SK-N-SH (cell line): ENCODE measurements around the gene ZNF280C. TPM values are rescaled to one million over a fixed set of nuclear protein-coding genes. Genes with fewer than 3 reads are reported as not detected.

Experiments used
- CTCF ChIA-PET: fragments of 300-600, 350-600 bp; formaldehyde crosslinking; extraction: SDS; loops from one replicate; lab custom pipeline; 2021; lab: Yijun Ruan, JAX
- POLR2A ChIA-PET: fragments of 350-600 bp; sonication (Branson Sonifier 250); formaldehyde crosslinking; extraction: SDS; loops from one replicate; lab custom pipeline; 2020; ENCODE audit warnings: antibody characterized with exemption, inconsistent platforms; lab: Yijun Ruan, JAX
- DNase-seq: peaks from one replicate; pipeline ENCODE4 v3.0.0; 2012
- H2AFZ ChIP-seq: fragments of 200-600 bp; sonication (generic); 2 replicates; pipeline ENCODE4 v1.8.1; 2016; ENCODE audit warnings: antibody characterized with exemption, mild to moderate bottlenecking, low read depth
- H3F3A ChIP-seq: fragments of 200-600 bp; sonication (generic); replicated peaks from 2 replicates; pipeline ENCODE3; 2016; ENCODE audit warnings: antibody characterized with exemption, mild to moderate bottlenecking; ENCODE audit not compliant: insufficient read depth
- H3K27ac ChIP-seq, 2 experiments: fragments of 200-500 bp in 1 of 2; fragments of 200-600 bp in 1 of 2; sonication (Bioruptor generic) in 1 of 2; sonication (generic), shearing (Covaris generic) in 1 of 2; 2 replicates each; pipeline versions ENCODE4 v1.5.1 to v1.6.1; 2014 to 2016; ENCODE audit warnings: low read depth in 2 of 2, inconsistent platforms in 1 of 2, low read length in 1 of 2, mild to moderate bottlenecking in 1 of 2, mixed read lengths in 1 of 2
- H3K27me3 ChIP-seq: fragments of 200-600 bp; sonication (generic), shearing (Covaris generic); 2 replicates; pipeline ENCODE4 v1.6.1; 2016; ENCODE audit warnings: mixed run types; ENCODE audit not compliant: insufficient read depth
- H3K36me3 ChIP-seq, 2 experiments: fragments of 200-500 bp in 1 of 2; fragments of 200-600 bp in 1 of 2; sonication (Bioruptor generic) in 1 of 2; sonication (generic) in 1 of 2; replicated peaks in 1 of 2; 2 replicates each; pipeline versions ENCODE3 to v1.5.1; 2014 to 2016; ENCODE audit warnings: low read length in 1 of 2, mild to moderate bottlenecking in 1 of 2; ENCODE audit not compliant: insufficient read depth in 2 of 2, control insufficient read depth in 1 of 2
- H3K4me1 ChIP-seq, 2 experiments: fragments of 200-500 bp in 1 of 2; fragments of 200-600 bp in 1 of 2; sonication (Bioruptor generic) in 1 of 2; sonication (generic), shearing (Covaris generic) in 1 of 2; 2 replicates each; pipeline versions ENCODE4 v1.5.1 to v1.6.1; 2014 to 2016; ENCODE audit warnings: low read depth in 1 of 2, low read length in 1 of 2, mixed run types in 1 of 2; ENCODE audit not compliant: insufficient read depth in 2 of 2, control insufficient read depth in 1 of 2
- H3K4me2 ChIP-seq: fragments of 200-600 bp; sonication (generic), shearing (Covaris generic); 2 replicates; pipeline ENCODE4 v1.6.1; 2017; ENCODE audit warnings: mixed run types
- H3K4me3 ChIP-seq, 2 experiments: fragments of 200-500 bp in 1 of 2; fragments of 200-600 bp in 1 of 2; sonication (Bioruptor generic) in 1 of 2; sonication (generic), shearing (Covaris generic) in 1 of 2; 2 replicates each; pipeline versions ENCODE4 v1.5.1 to v1.8.1; 2014 to 2016; ENCODE audit warnings: low read depth in 2 of 2, inconsistent platforms in 1 of 2, low read length in 1 of 2, mild to moderate bottlenecking in 1 of 2, mixed read lengths in 1 of 2, moderate library complexity in 1 of 2
- H3K79me2 ChIP-seq: fragments of 200-600 bp; sonication (generic); 2 replicates; pipeline ENCODE4 v1.8.1; 2017; ENCODE audit warnings: mild to moderate bottlenecking; ENCODE audit not compliant: insufficient read depth
- H3K9ac ChIP-seq: fragments of 200-600 bp; sonication (generic); 2 replicates; pipeline ENCODE4 v1.6.1; 2017; ENCODE audit warnings: mixed run types
- H3K9me2 ChIP-seq: fragments of 200-600 bp; sonication (generic); 2 replicates; pipeline ENCODE4 v1.6.1; 2017; ENCODE audit warnings: mixed run types
- H3K9me3 ChIP-seq: fragments of 200-600 bp; sonication (generic); 2 replicates; pipeline ENCODE4 v1.6.1; 2017; ENCODE audit warnings: mixed run types, mild to moderate bottlenecking, moderate library complexity
- H4K20me1 ChIP-seq: fragments of 200-600 bp; sonication (generic); 2 replicates; pipeline ENCODE4 v1.6.1; 2017; ENCODE audit warnings: mild to moderate bottlenecking, mixed run types; ENCODE audit not compliant: insufficient read depth
- CTCF ChIP-seq: fragments of 200-600 bp; sonication (generic); IDR thresholded peaks from 2 replicates; pipeline ENCODE4 v1.6.1; 2017; ENCODE audit warnings: antibody characterized with exemption, mild to moderate bottlenecking, moderate library complexity
- ELF1 ChIP-seq: IDR thresholded peaks from 2 replicates; pipeline ENCODE4 v1.4.0; 2012
- FOXJ3 ChIP-seq: sonication (generic); formaldehyde crosslinking; IDR thresholded peaks from 2 replicates; pipeline ENCODE4 v1.5.1; 2020; ENCODE audit warnings: mild to moderate bottlenecking, missing genetic modification reagents
- FOXM1 ChIP-seq: IDR thresholded peaks from 2 replicates; pipeline ENCODE4 v1.4.0; 2012; ENCODE audit warnings: low read depth, mild to moderate bottlenecking
- MEF2A ChIP-seq: IDR thresholded peaks from 2 replicates; pipeline ENCODE4 v1.4.0; 2012; ENCODE audit warnings: low read depth, borderline replicate concordance
- PBX3 ChIP-seq: IDR thresholded peaks from 2 replicates; pipeline ENCODE4; 2012
- POLR2AphosphoS5 ChIP-seq: IDR thresholded peaks from 2 replicates; pipeline ENCODE4 v1.6.1; 2012; ENCODE audit warnings: low read depth, low read length
- RCOR1 ChIP-seq: fragments of 150-350 bp; IDR thresholded peaks from 2 replicates; pipeline ENCODE4 v1.6.1; 2017; ENCODE audit warnings: antibody characterized with exemption, low read length
- REST ChIP-seq: IDR thresholded peaks from 2 replicates; pipeline ENCODE4 v1.6.1; 2012; ENCODE audit warnings: mild to moderate bottlenecking, low read depth, low read length, moderate library complexity
- RFX5 ChIP-seq: IDR thresholded peaks from 2 replicates; pipeline ENCODE4 v1.6.1; 2012; ENCODE audit warnings: mild to moderate bottlenecking, improper control_type of control experiment, low read length
- RXRA ChIP-seq: IDR thresholded peaks from 2 replicates; pipeline ENCODE4 v1.4.0; 2012; ENCODE audit warnings: low read depth, mild to moderate bottlenecking, borderline replicate concordance
- SIN3A ChIP-seq: IDR thresholded peaks from 2 replicates; pipeline ENCODE4 v1.6.1; 2012; ENCODE audit warnings: low read depth, mild to moderate bottlenecking, low read length, moderate library complexity, borderline replicate concordance
- SMC3 ChIP-seq: IDR thresholded peaks from 2 replicates; pipeline ENCODE4 v1.6.1; 2012; ENCODE audit warnings: low read depth, low read length, improper control_type of control experiment
- TAF1 ChIP-seq: IDR thresholded peaks from 2 replicates; pipeline ENCODE4 v1.6.1; 2012; ENCODE audit warnings: low read depth, mild to moderate bottlenecking, low read length, moderate library complexity, borderline replicate concordance
- TEAD4 ChIP-seq: IDR thresholded peaks from 2 replicates; pipeline ENCODE4 v1.4.0; 2012; ENCODE audit warnings: mild to moderate bottlenecking, borderline replicate concordance; ENCODE audit not compliant: insufficient read depth
- USF1 ChIP-seq: IDR thresholded peaks from 2 replicates; pipeline ENCODE4 v1.4.0; 2012; ENCODE audit warnings: low read depth, borderline replicate concordance
- USF2 ChIP-seq: fragments of 150-350 bp; IDR thresholded peaks from 2 replicates; pipeline ENCODE4 v1.6.1; 2017; ENCODE audit warnings: antibody characterized with exemption, low read length, low read depth, borderline replicate concordance
- YY1 ChIP-seq: IDR thresholded peaks from 2 replicates; pipeline ENCODE4 v1.4.0; 2012; ENCODE audit warnings: low read depth, mild to moderate bottlenecking
- ZBTB33 ChIP-seq: IDR thresholded peaks from 2 replicates; pipeline ENCODE4 v1.4.0; 2012; ENCODE audit warnings: low read depth, borderline replicate concordance
- WGBS: methylation state at CpG from one replicate; pipeline ENCODE4 v1.1.6; 2017; ENCODE audit warnings: low lambda C conversion rate; 5-methylcytosine and 5-hydroxymethylcytosine counted together
- polyA plus RNA-seq, 3 experiments: library from polyadenylated mRNA; depleted of rRNA; stranded (reverse); fragments of >200 nt; gene quantifications; 2 replicates each; pipeline ENCODE4 v1.2.3, GENCODE V29; 2012

ZNF280C gene
- polyA plus RNA-seq, 1 of the 3 experiments (the other 2 are of a cell fraction) = 2.7 TPM

GRCh38 chrX:130179579-130180215, 89.0 kb downstream of the ZNF280C start:
- peaks cover 0 to 12% of the 10 kb centered on the region in 2 experiments; a peak in 2 of 4 replicates for H3K4me1 ChIP-seq
- POLR2A ChIA-PET = interaction anchor here (1.0 kb wide), 1 partner anchor 8 kb away, joined by 4 read pairs; the partner anchor contains the start of gene RAB33A
- peak overlapping the region in 1 of 2 experiments; percentile 59; a peak in 2 of 4 replicates for H3K27ac ChIP-seq
- no peaks in the 10 kb centered on the region for H3K9me3 ChIP-seq
- no peaks in the 10 kb centered on the region for H3K36me3 ChIP-seq
- H3K79me2 ChIP-seq = no peaks in the 10 kb centered on the region
- H3K9ac ChIP-seq = no peak overlapping the region
- no peak overlapping the region for H2AFZ ChIP-seq
- H3K4me2 ChIP-seq = no peak overlapping the region
- H3K4me3 ChIP-seq = no peak overlapping the region
- H3K9me2 ChIP-seq = no peaks in the 10 kb centered on the region
- CTCF ChIA-PET = interaction anchor here (1.3 kb wide), 1 partner anchor 13 kb away, joined by 5 read pairs; no protein-coding TSS in a partner anchor
- 30% methylated on average over 7 of the region's 7 CpGs for WGBS
- no peaks in the 10 kb centered on the region for H3F3A ChIP-seq
- H3K27me3 ChIP-seq = peaks cover 8% of the 10 kb centered on the region; the same call in 1 of the 2 replicates
- no peak for DNase-seq
- TF ChIP-seq REST = no peak
- TF ChIP-seq SIN3A = no peak
- no peak for TF ChIP-seq ELF1
- TF ChIP-seq POLR2AphosphoS5 = no peak
- TF ChIP-seq RCOR1 = no peak
- TF ChIP-seq TEAD4 = no peak
- TF ChIP-seq SMC3 = no peak
- no peak for TF ChIP-seq ZBTB33
- TF ChIP-seq FOXJ3 = no peak
- no peak for TF ChIP-seq USF2
- TF ChIP-seq CTCF = no peak
- no peak for TF ChIP-seq RFX5
- no peak for TF ChIP-seq YY1
- no peak for TF ChIP-seq RXRA
- no peak for TF ChIP-seq PBX3
- no peak for TF ChIP-seq TAF1
- no peak for TF ChIP-seq USF1
- TF ChIP-seq FOXM1 = no peak
- no peak for TF ChIP-seq MEF2A
- no peaks in the 10 kb centered on the region for H4K20me1 ChIP-seq
